Stimulated activated CD4-positive, alpha-beta T cell treated with anti-CD3 and anti-CD28 coated beads, Interleukin-1b, Interleukin-23, amount 100 ng/mL, for 4 hours (primary cell): Measurements from ENCODE around the gene MDK.
A peak's percentile ranks its signal among the peaks of the same experiment; 100 is the strongest.

Source experiments
- DNase-seq, 2 donors: peaks; one replicate each; pipeline ENCODE4 v3.0.0-alpha.2; 2020; ENCODE audit warnings: low read depth in 2 of 2

Gene MDK

GRCh38 chr11:46381048-46381818 is at the start of gene MDK:
MDK (plus strand) TSS chr11:46381669; CDS start chr11:46382058, 389 bp downstream.
- no peak for DNase-seq

GRCh38 chr11:46332093-46332567 is 49.3 kb upstream of the MDK start:
- no peak for DNase-seq

GRCh38 chr11:46332568-46333393 is 48.7 kb upstream of the MDK start:
- peak; percentile 61 to 65 for DNase-seq

GRCh38 chr11:46333394-46333947 is 48.0 kb upstream of the MDK start:
- no peak for DNase-seq

GRCh38 chr11:46334211-46334610 is 47.3 kb upstream of the MDK start:
- DNase-seq: no peak

GRCh38 chr11:46335271-46335670 is 46.2 kb upstream of the MDK start:
- no peak for DNase-seq

- no peak for DNase-seq
Measured at GRCh38 chr11:46335890-46336562, 45.4 kb upstream of the MDK start.

- DNase-seq: no peak
Measured at GRCh38 chr11:46336563-46337180, 44.8 kb upstream of the MDK start.

GRCh38 chr11:46337626-46338345 is 43.7 kb upstream of the MDK start:
- DNase-seq: no peak

- no peak for DNase-seq
Measured at GRCh38 chr11:46338636-46338987, 42.9 kb upstream of the MDK start.

- DNase-seq: no peak
Measured at GRCh38 chr11:46338988-46339666, 42.3 kb upstream of the MDK start.

GRCh38 chr11:46339816-46340215 is 41.7 kb upstream of the MDK start:
- no peak for DNase-seq

- DNase-seq: no peak
Measured at GRCh38 chr11:46341454-46341853, 40.0 kb upstream of the MDK start.

- no peak for DNase-seq
Measured at GRCh38 chr11:46342239-46342638, 39.2 kb upstream of the MDK start.

GRCh38 chr11:46343520-46343919 is 37.9 kb upstream of the MDK start:
- no peak for DNase-seq

- no peak for DNase-seq
Measured at GRCh38 chr11:46345131-46345597, 36.3 kb upstream of the MDK start.

- no peak for DNase-seq
Measured at GRCh38 chr11:46345881-46346484, 35.5 kb upstream of the MDK start.

- peak; percentile 81 to 87 for DNase-seq
Measured at GRCh38 chr11:46346886-46347636, 34.4 kb upstream of the MDK start, which contains the start of gene DGKZ. DGKZ (plus strand) TSS chr11:46347463; CDS start chr11:46347660, 197 bp downstream.
